Thyroid gland (tissue), 4 donors: ENCODE results near the gene NEXN.

Experiments
- POLR2A ChIP-seq, 2 donors: fragments of 450-650 bp; IDR thresholded peaks; one replicate each; pipeline ENCODE4 v1.6.1; 2017; ENCODE audit warnings: antibody characterized with exemption in 2 of 2, mild to moderate bottlenecking in 2 of 2, moderate library complexity in 1 of 2
- TF ChIP-seq, protein P1 (sequence below), 6 experiments: fragments of 200-600 bp in 3 of 6; fragments of 450-650 bp in 3 of 6; sonication (generic) in 3 of 6; IDR thresholded peaks; one replicate each; pipeline ENCODE4 v1.5.1; 2016 to 2019; ENCODE audit warnings: antibody characterized with exemption in 6 of 6, mild to moderate bottlenecking in 2 of 6, inconsistent platforms in 1 of 6, moderate library complexity in 1 of 6

DNA sequence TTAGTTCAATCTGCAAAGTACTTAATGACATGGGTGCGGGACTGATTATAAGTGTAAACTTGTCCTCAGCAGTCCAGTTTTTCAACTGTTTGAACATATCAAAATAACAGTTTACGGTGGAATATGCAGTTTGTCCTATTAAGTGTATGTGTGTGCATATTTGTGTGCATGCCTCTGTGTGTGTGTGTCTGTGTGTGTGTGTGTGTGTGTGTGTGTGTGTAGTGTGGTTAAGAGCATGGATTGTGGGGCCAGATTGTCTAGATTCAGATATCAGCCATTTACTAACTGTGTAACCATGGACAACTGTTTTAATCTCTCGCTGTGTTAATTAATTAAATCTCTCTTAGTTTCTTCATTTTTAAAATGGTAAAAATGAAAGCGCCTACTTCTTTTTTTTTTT is 39.0 kb downstream of the NEXN start:
- TF ChIP-seq, protein P1, sequence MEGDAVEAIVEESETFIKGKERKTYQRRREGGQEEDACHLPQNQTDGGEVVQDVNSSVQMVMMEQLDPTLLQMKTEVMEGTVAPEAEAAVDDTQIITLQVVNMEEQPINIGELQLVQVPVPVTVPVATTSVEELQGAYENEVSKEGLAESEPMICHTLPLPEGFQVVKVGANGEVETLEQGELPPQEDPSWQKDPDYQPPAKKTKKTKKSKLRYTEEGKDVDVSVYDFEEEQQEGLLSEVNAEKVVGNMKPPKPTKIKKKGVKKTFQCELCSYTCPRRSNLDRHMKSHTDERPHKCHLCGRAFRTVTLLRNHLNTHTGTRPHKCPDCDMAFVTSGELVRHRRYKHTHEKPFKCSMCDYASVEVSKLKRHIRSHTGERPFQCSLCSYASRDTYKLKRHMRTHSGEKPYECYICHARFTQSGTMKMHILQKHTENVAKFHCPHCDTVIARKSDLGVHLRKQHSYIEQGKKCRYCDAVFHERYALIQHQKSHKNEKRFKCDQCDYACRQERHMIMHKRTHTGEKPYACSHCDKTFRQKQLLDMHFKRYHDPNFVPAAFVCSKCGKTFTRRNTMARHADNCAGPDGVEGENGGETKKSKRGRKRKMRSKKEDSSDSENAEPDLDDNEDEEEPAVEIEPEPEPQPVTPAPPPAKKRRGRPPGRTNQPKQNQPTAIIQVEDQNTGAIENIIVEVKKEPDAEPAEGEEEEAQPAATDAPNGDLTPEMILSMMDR (IDR thresholded peaks at IDR 0.05): no peak
- TF ChIP-seq POLR2A (IDR thresholded peaks at IDR 0.05): no peak
